ENCODE results near the gene BPIFB4.

DNA sequence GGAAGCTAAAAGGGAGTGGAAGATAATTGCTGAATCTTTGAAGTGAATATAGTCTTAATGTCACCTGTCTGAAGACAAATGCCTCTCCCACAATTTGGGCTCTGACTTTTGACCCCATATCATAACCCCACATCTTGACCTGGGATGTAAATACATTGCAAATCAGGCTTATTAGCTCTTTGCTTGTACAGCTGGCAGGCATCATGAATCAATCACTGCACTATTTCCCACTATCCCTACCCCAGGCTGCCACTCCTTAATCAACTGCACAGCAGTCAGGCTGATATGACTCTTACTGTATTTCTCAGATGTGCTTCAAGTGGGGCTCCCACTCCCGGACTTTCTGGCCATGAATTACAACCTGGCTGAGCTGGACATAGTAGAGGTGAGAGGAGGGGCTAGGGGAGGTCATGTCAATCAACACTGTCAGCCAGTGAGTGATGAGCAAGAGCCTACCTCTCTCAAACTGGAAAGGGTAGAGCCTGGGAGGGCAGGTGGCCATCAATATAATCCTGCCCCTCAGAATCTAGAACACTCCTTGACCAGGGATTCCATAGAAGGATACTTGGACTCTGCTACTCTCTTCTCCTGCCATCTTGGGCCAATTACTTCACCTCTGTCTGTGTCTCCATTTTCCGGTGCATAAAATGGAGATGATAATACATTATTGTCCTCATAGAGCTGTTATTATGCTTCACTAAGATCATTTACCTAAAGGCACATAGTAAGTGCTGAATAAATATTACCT is 36.3 kb upstream of the BPIFB4 start:
- TF ChIP-seq, protein P1, sequence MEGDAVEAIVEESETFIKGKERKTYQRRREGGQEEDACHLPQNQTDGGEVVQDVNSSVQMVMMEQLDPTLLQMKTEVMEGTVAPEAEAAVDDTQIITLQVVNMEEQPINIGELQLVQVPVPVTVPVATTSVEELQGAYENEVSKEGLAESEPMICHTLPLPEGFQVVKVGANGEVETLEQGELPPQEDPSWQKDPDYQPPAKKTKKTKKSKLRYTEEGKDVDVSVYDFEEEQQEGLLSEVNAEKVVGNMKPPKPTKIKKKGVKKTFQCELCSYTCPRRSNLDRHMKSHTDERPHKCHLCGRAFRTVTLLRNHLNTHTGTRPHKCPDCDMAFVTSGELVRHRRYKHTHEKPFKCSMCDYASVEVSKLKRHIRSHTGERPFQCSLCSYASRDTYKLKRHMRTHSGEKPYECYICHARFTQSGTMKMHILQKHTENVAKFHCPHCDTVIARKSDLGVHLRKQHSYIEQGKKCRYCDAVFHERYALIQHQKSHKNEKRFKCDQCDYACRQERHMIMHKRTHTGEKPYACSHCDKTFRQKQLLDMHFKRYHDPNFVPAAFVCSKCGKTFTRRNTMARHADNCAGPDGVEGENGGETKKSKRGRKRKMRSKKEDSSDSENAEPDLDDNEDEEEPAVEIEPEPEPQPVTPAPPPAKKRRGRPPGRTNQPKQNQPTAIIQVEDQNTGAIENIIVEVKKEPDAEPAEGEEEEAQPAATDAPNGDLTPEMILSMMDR (IDR thresholded peaks at IDR 0.05; ENCODE audit: poor library complexity): no peak
- no peak for TF ChIP-seq EZH2 (IDR thresholded peaks at IDR 0.05; ENCODE audit: borderline replicate concordance)

Measured in hepatocyte (in vitro differentiated cells).